Prostate gland (tissue), 2 donors: ENCODE measurements around the gene SYT7.

Experiments used
- CTCF ChIP-seq, 4 experiments: fragments of 200-600 bp in 2 of 4; fragments of 450-650 bp in 2 of 4; sonication (generic) in 2 of 4; IDR thresholded peaks; 1 replicate in 3 of 4; 2 replicates in 1 of 4; pipeline ENCODE4 v1.5.1; 2016 to 2019; ENCODE audit warnings: antibody characterized with exemption in 4 of 4, mild to moderate bottlenecking in 2 of 4, moderate library complexity in 2 of 4
- POLR2A ChIP-seq: fragments of 450-650 bp; IDR thresholded peaks from one replicate; pipeline ENCODE4 v1.6.1; 2016; ENCODE audit warnings: antibody characterized with exemption, mild to moderate bottlenecking

GRCh38 chr11:61581931-61582330 is 1.1 kb upstream of the SYT7 start:
- TF ChIP-seq POLR2A (no peak), CTCF (IDR thresholded peaks at IDR 0.05) (no peak)
